ENCODE results near the gene TBC1D23. TPM values are rescaled to one million over a fixed set of nuclear protein-coding genes. Genes with fewer than 3 reads are reported as not detected.

TBC1D23 gene
- total and polyA plus RNA-seq, 2 of the 13 experiments (the other 11 are each of a cell fraction or from before 2014, with no cell fraction given) = 28.7 to 35.4 TPM

DNA sequence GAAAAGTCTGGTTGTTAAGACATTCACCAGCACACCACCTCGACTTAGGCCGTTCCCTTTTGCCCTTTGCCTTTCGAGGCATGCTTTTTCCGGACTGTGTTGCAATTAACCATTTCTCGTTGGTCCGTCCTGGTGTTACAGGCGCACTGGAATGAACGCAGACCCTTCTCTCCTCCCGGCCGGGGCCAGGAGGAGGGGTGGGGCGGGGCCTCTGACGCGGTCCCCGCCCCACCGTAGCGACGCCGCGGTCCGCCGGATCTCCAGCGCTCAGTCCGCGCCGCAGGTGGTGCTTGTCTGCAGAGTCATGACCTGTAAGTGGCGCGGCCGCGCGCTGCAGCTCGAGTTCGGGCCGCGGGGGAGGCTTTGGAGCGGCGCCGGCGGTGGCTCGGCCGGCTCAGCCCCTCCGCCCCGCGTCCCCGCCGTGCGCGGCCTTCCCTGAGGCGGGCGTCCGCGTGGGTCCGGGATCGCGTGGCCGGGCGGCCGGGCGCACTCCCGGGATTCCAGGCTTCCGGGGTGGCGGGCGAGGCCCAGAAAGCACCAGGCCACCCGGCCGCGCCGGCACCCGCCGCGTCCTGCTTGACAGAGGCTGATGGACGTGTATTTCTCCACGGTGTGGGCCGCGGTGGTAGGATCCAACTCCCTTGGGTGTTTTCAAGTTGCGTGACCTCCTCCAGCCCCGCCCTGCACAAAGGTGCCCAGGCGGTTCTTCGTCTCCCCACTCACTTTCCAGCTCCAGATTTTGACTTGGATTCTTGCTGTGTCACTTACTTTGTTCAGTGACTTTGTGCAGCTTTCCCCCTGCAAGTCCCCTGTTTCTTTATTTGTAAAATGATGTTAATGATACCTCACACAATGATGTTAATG is 73.9 kb downstream of the TBC1D23 start, which contains the start of gene NIT2 (continued):
- TF ChIP-seq, protein P1, sequence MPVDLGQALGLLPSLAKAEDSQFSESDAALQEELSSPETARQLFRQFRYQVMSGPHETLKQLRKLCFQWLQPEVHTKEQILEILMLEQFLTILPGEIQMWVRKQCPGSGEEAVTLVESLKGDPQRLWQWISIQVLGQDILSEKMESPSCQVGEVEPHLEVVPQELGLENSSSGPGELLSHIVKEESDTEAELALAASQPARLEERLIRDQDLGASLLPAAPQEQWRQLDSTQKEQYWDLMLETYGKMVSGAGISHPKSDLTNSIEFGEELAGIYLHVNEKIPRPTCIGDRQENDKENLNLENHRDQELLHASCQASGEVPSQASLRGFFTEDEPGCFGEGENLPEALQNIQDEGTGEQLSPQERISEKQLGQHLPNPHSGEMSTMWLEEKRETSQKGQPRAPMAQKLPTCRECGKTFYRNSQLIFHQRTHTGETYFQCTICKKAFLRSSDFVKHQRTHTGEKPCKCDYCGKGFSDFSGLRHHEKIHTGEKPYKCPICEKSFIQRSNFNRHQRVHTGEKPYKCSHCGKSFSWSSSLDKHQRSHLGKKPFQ (CRISPR knock-in tag; IDR thresholded peaks at IDR 0.05; ENCODE audit: insufficient replicate concordance) = no peak
- no peak for TF ChIP-seq MTF1 (CRISPR knock-in tag; IDR thresholded peaks at IDR 0.05)
- TF ChIP-seq MEIS2 (CRISPR knock-in tag; IDR thresholded peaks at IDR 0.05) = peak; percentile 52
- peak; percentile 15; the same call in 1 of the 2 replicates for TF ChIP-seq FOXK1 (CRISPR knock-in tag; IDR thresholded peaks at IDR 0.05; ENCODE audit: borderline replicate concordance, low read depth)
- TF ChIP-seq ZNF703 (CRISPR knock-in tag; IDR thresholded peaks at IDR 0.05; ENCODE audit: borderline replicate concordance) = peak; percentile 54; the same call in 1 of the 2 replicates
- peak; percentile 84; the same call in 1 of the 2 replicates for TF ChIP-seq BRCA1 (CRISPR knock-in tag; IDR thresholded peaks at IDR 0.05)
- no peak for TF ChIP-seq NFE2 (CRISPR knock-in tag; IDR thresholded peaks at IDR 0.05)
- TF ChIP-seq ATF7-NPFF (CRISPR knock-in tag; IDR thresholded peaks at IDR 0.05; ENCODE audit: low read depth) = peak; percentile 29; the same call in 1 of the 2 replicates
- peak; percentile 88 for TF ChIP-seq BCL6 (CRISPR knock-in tag; IDR thresholded peaks at IDR 0.05)
- 0 out of 2 replicates have a peak, but pooled peaks have one; percentile 12 for TF ChIP-seq ZBTB20 (CRISPR knock-in tag; IDR thresholded peaks at IDR 0.05; ENCODE audit: borderline replicate concordance, low read depth)
- no peak for TF ChIP-seq MTF2 (CRISPR knock-in tag; IDR thresholded peaks at IDR 0.05; ENCODE audit: borderline replicate concordance)
- peak; percentile 76; the same call in 1 of the 2 replicates for TF ChIP-seq ZNF12 (CRISPR knock-in tag; IDR thresholded peaks at IDR 0.05)
- peak; percentile 77; the same call in 1 of the 2 replicates for TF ChIP-seq ARNT2 (CRISPR knock-in tag; IDR thresholded peaks at IDR 0.05; ENCODE audit: low read depth)
- no peak for TF ChIP-seq ZNF550 (CRISPR knock-in tag; IDR thresholded peaks at IDR 0.05; ENCODE audit: borderline replicate concordance)
- no peak; the same call in 1 of the 2 replicates for TF ChIP-seq ZNF558 (CRISPR knock-in tag; IDR thresholded peaks at IDR 0.05; ENCODE audit: borderline replicate concordance)
- 0 out of 2 replicates have a peak, but pooled peaks have one; percentile 50 for TF ChIP-seq YEATS2 (CRISPR knock-in tag; IDR thresholded peaks at IDR 0.05; ENCODE audit: borderline replicate concordance)
- no peak; the same call in 1 of the 2 replicates for TF ChIP-seq ZNF121 (CRISPR knock-in tag; IDR thresholded peaks at IDR 0.05)
- peak; percentile 87 for TF ChIP-seq TAF1 (CRISPR knock-in tag; IDR thresholded peaks at IDR 0.05)
- TF ChIP-seq ZNF253 (CRISPR knock-in tag; IDR thresholded peaks at IDR 0.05; ENCODE audit: borderline replicate concordance) = no peak

Measured in HepG2 (cell line).